Progenitor cell of endocrine pancreas (in vitro differentiated cells): ENCODE measurements around the gene MAP3K20. TPM values are rescaled to one million over a fixed set of nuclear protein-coding genes. Genes with fewer than 3 reads are reported as not detected.
"Not testable (repeated sequence)": the region's sequence is repeated elsewhere in the genome, so short reads cannot be mapped to it uniquely, and the experiment has no call there.

Experiments used
- DNase-seq: peaks from one replicate; pipeline ENCODE4 v3.0.0; 2021; ENCODE audit warnings: low spot score; ENCODE audit not compliant: unreplicated experiment
- H3K27ac Mint-ChIP-seq: 2 replicates; pipeline ENCODE4 v1.8.0; 2021; ENCODE audit warnings: mild to moderate bottlenecking, moderate library complexity, mixed read lengths
- H3K27me3 Mint-ChIP-seq: 2 replicates; pipeline ENCODE4 v1.8.0; 2021; ENCODE audit warnings: mixed read lengths
- H3K36me3 Mint-ChIP-seq: 2 replicates; pipeline ENCODE4 v1.8.0; 2022; ENCODE audit warnings: mixed read lengths; ENCODE audit not compliant: insufficient read depth
- H3K4me1 Mint-ChIP-seq: 2 replicates; pipeline ENCODE4 v1.8.0; 2021; ENCODE audit warnings: low read depth, mixed read lengths
- H3K4me3 Mint-ChIP-seq: 2 replicates; pipeline ENCODE4 v1.8.0; 2021; ENCODE audit warnings: low read depth, mild to moderate bottlenecking, moderate library complexity, mixed read lengths
- H3K9me3 Mint-ChIP-seq: 2 replicates; pipeline ENCODE4 v1.8.0; 2021; ENCODE audit warnings: low read depth, mixed read lengths
- total RNA-seq: library from RNA; stranded (reverse); gene quantifications from 2 replicates; pipeline ENCODE4 v1.2.1, GENCODE V29; 2021
- TF ChIP-seq, protein P1 (sequence below): fragments of 200-600 bp; sonication (generic); IDR thresholded peaks from one replicate; pipeline ENCODE4 v1.5.0; 2021; ENCODE audit warnings: antibody characterized with exemption, mild to moderate bottlenecking; ENCODE audit not compliant: unreplicated experiment

The MAP3K20 gene
- total RNA-seq, 1 donor from 2014 or later: 19.0 TPM

GRCh38 chr2:173164396-173164795, 88.8 kb downstream of the MAP3K20 start:
- no peak for DNase-seq
- H3K4me1 Mint-ChIP-seq: peaks cover 26% of the 10 kb centered on the region
- peaks cover 8% of the 10 kb centered on the region for H3K9me3 Mint-ChIP-seq
- no peak overlapping the region for H3K27ac Mint-ChIP-seq
- TF ChIP-seq, protein P1, sequence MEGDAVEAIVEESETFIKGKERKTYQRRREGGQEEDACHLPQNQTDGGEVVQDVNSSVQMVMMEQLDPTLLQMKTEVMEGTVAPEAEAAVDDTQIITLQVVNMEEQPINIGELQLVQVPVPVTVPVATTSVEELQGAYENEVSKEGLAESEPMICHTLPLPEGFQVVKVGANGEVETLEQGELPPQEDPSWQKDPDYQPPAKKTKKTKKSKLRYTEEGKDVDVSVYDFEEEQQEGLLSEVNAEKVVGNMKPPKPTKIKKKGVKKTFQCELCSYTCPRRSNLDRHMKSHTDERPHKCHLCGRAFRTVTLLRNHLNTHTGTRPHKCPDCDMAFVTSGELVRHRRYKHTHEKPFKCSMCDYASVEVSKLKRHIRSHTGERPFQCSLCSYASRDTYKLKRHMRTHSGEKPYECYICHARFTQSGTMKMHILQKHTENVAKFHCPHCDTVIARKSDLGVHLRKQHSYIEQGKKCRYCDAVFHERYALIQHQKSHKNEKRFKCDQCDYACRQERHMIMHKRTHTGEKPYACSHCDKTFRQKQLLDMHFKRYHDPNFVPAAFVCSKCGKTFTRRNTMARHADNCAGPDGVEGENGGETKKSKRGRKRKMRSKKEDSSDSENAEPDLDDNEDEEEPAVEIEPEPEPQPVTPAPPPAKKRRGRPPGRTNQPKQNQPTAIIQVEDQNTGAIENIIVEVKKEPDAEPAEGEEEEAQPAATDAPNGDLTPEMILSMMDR: no peak
- H3K36me3 Mint-ChIP-seq: peaks cover 7% of the 10 kb centered on the region
- no peaks in the 10 kb centered on the region for H3K27me3 Mint-ChIP-seq
- no peak overlapping the region for H3K4me3 Mint-ChIP-seq

- TF ChIP-seq, protein P1: no peak
- Mint-ChIP-seq H3K4me3 (no peak overlapping the region), H3K4me1 (peaks cover 19% of the 10 kb centered on the region), H3K9me3 (peaks cover 8% of the 10 kb centered on the region), H3K27me3 (no peaks in the 10 kb centered on the region), H3K27ac (no peak overlapping the region), H3K36me3 (peaks cover 7% of the 10 kb centered on the region)
- DNase-seq: no peak
Measured at GRCh38 chr2:173165443-173166238, 90.0 kb downstream of the MAP3K20 start.

GRCh38 chr2:173171321-173171720, 95.7 kb downstream of the MAP3K20 start:
- Mint-ChIP-seq H3K9me3 (no peaks in the 10 kb centered on the region), H3K27ac (peak overlapping the region; percentile 68), H3K4me3 (no peak overlapping the region), H3K27me3 (no peaks in the 10 kb centered on the region), H3K36me3 (no peaks in the 10 kb centered on the region), H3K4me1 (peaks cover 37% of the 10 kb centered on the region)
- TF ChIP-seq, protein P1: no peak
- DNase-seq: no peak

- Mint-ChIP-seq H3K36me3 (peaks cover 1% of the 10 kb centered on the region), H3K4me3 (no peak overlapping the region), H3K27me3 (no peaks in the 10 kb centered on the region), H3K27ac (peak overlapping the region; percentile 68), H3K9me3 (no peaks in the 10 kb centered on the region), H3K4me1 (peaks cover 37% of the 10 kb centered on the region)
- TF ChIP-seq, protein P1: no peak
- DNase-seq: no peak
Measured at GRCh38 chr2:173171924-173172643, 96.4 kb downstream of the MAP3K20 start.

GRCh38 chr2:173174339-173174738, 98.7 kb downstream of the MAP3K20 start:
- not testable (repeated sequence) for H3K9me3 Mint-ChIP-seq, H3K36me3 Mint-ChIP-seq, H3K27me3 Mint-ChIP-seq, H3K4me3 Mint-ChIP-seq, DNase-seq, H3K27ac Mint-ChIP-seq
- peaks cover 28% of the 10 kb centered on the region for H3K4me1 Mint-ChIP-seq
